IPS-15b (cell line): ENCODE data around the gene ULK2.

Experiments used
- H3K27me3 ChIP-seq: one replicate; pipeline ENCODE4 v1.6.1; 2013; ENCODE audit warnings: low read length; ENCODE audit not compliant: control insufficient read depth, insufficient read depth
- H3K36me3 ChIP-seq: one replicate; pipeline ENCODE4 v1.6.1; 2013; ENCODE audit warnings: low read length; ENCODE audit not compliant: control insufficient read depth, insufficient read depth
- H3K4me1 ChIP-seq: one replicate; pipeline ENCODE4 v1.6.1; 2013; ENCODE audit warnings: mild to moderate bottlenecking, low read length; ENCODE audit not compliant: control insufficient read depth, insufficient read depth
- H3K4me3 ChIP-seq: one replicate; pipeline ENCODE4 v1.5.1; 2013; ENCODE audit warnings: low read depth, low read length
- H3K9ac ChIP-seq: one replicate; pipeline ENCODE4 v1.6.1; 2013; ENCODE audit warnings: low read depth, mild to moderate bottlenecking, low read length
- H3K9me3 ChIP-seq: one replicate; pipeline ENCODE4 v1.6.1; 2013; ENCODE audit warnings: mild to moderate bottlenecking, low read length; ENCODE audit not compliant: control insufficient read depth, insufficient read depth

The ULK2 gene

GRCh38 chr17:19742495-19742894 lies 125.2 kb downstream of the ULK2 start:
- no peak overlapping the region for H3K9ac ChIP-seq
- no peaks in the 10 kb centered on the region for H3K36me3 ChIP-seq
- no peaks in the 10 kb centered on the region for H3K9me3 ChIP-seq
- no peak overlapping the region for H3K4me3 ChIP-seq
- peaks cover 5% of the 10 kb centered on the region for H3K27me3 ChIP-seq
- H3K4me1 ChIP-seq: peaks cover 4% of the 10 kb centered on the region

- no peak overlapping the region for H3K4me3 ChIP-seq
- no peaks in the 10 kb centered on the region for H3K9me3 ChIP-seq
- no peaks in the 10 kb centered on the region for H3K36me3 ChIP-seq
- H3K9ac ChIP-seq: no peak overlapping the region
- H3K27me3 ChIP-seq: peaks cover 5% of the 10 kb centered on the region
- H3K4me1 ChIP-seq: peaks cover 4% of the 10 kb centered on the region
These were observed 125.8 kb downstream of the ULK2 start for GRCh38 chr17:19741832-19742457.

GRCh38 chr17:19740933-19741332 lies 126.8 kb downstream of the ULK2 start:
- H3K27me3 ChIP-seq: peaks cover 5% of the 10 kb centered on the region
- H3K9ac ChIP-seq: no peak overlapping the region
- no peak overlapping the region for H3K4me3 ChIP-seq
- H3K9me3 ChIP-seq: no peaks in the 10 kb centered on the region
- H3K4me1 ChIP-seq: peaks cover 4% of the 10 kb centered on the region
- H3K36me3 ChIP-seq: no peaks in the 10 kb centered on the region

GRCh38 chr17:19739241-19740201 lies 128.2 kb downstream of the ULK2 start:
- no peak overlapping the region for H3K4me3 ChIP-seq
- no peaks in the 10 kb centered on the region for H3K27me3 ChIP-seq
- no peaks in the 10 kb centered on the region for H3K9me3 ChIP-seq
- H3K9ac ChIP-seq: no peak overlapping the region
- no peaks in the 10 kb centered on the region for H3K4me1 ChIP-seq
- H3K36me3 ChIP-seq: no peaks in the 10 kb centered on the region

- no peak overlapping the region for H3K9ac ChIP-seq
- no peaks in the 10 kb centered on the region for H3K4me1 ChIP-seq
These were observed 129.0 kb downstream of the ULK2 start for GRCh38 chr17:19738757-19739156.

GRCh38 chr17:19738073-19738449 lies 129.7 kb downstream of the ULK2 start:
- H3K36me3 ChIP-seq: no peaks in the 10 kb centered on the region
- H3K9me3 ChIP-seq: no peaks in the 10 kb centered on the region
- H3K9ac ChIP-seq: no peak overlapping the region
- H3K4me1 ChIP-seq: no peaks in the 10 kb centered on the region
- no peak overlapping the region for H3K4me3 ChIP-seq
- no peaks in the 10 kb centered on the region for H3K27me3 ChIP-seq

More at GRCh38 chr17:19738757-19739156, 129.0 kb downstream of the ULK2 start:
- no peaks in the 10 kb centered on the region for H3K27me3 ChIP-seq
- H3K4me3 ChIP-seq: no peak overlapping the region
- no peaks in the 10 kb centered on the region for H3K36me3 ChIP-seq
- no peaks in the 10 kb centered on the region for H3K9me3 ChIP-seq

GRCh38 chr17:19737305-19738072 lies 130.2 kb downstream of the ULK2 start:
- Histone ChIP-seq H3K36me3 (no peaks in the 10 kb centered on the region), H3K9me3 (no peaks in the 10 kb centered on the region), H3K27me3 (no peaks in the 10 kb centered on the region), H3K4me1 (no peaks in the 10 kb centered on the region), H3K4me3 (no peak overlapping the region), H3K9ac (no peak overlapping the region)

- H3K36me3 ChIP-seq: no peaks in the 10 kb centered on the region
- H3K9ac ChIP-seq: no peak overlapping the region
- H3K4me1 ChIP-seq: no peaks in the 10 kb centered on the region
- no peaks in the 10 kb centered on the region for H3K9me3 ChIP-seq
- no peak overlapping the region for H3K4me3 ChIP-seq
- H3K27me3 ChIP-seq: no peaks in the 10 kb centered on the region
These were observed 131.7 kb downstream of the ULK2 start for GRCh38 chr17:19736071-19736470.

- H3K36me3 ChIP-seq: no peaks in the 10 kb centered on the region
- no peaks in the 10 kb centered on the region for H3K27me3 ChIP-seq
- H3K4me1 ChIP-seq: no peaks in the 10 kb centered on the region
- H3K9ac ChIP-seq: no peak overlapping the region
- H3K4me3 ChIP-seq: no peak overlapping the region
- no peaks in the 10 kb centered on the region for H3K9me3 ChIP-seq
These were observed 133.7 kb downstream of the ULK2 start for GRCh38 chr17:19733953-19734526.

- no peak overlapping the region for H3K4me3 ChIP-seq
- H3K4me1 ChIP-seq: no peaks in the 10 kb centered on the region
- no peaks in the 10 kb centered on the region for H3K36me3 ChIP-seq
- no peaks in the 10 kb centered on the region for H3K27me3 ChIP-seq
- H3K9ac ChIP-seq: no peak overlapping the region
- H3K9me3 ChIP-seq: no peaks in the 10 kb centered on the region
These were observed 136.1 kb downstream of the ULK2 start for GRCh38 chr17:19731626-19732025.

GRCh38 chr17:19730843-19731242 lies 136.9 kb downstream of the ULK2 start:
- H3K9ac ChIP-seq: no peak overlapping the region

More at GRCh38 chr17:19730843-19731242, 136.9 kb downstream of the ULK2 start:
- H3K4me1 ChIP-seq: no peaks in the 10 kb centered on the region
- H3K9me3 ChIP-seq: no peaks in the 10 kb centered on the region
- no peak overlapping the region for H3K4me3 ChIP-seq
- no peaks in the 10 kb centered on the region for H3K36me3 ChIP-seq
- no peaks in the 10 kb centered on the region for H3K27me3 ChIP-seq
